Thyroid gland (tissue), 4 donors: ENCODE measurements around the gene SLC30A9.

Experiments used
- POLR2A ChIP-seq, 2 donors: fragments of 450-650 bp; IDR thresholded peaks; one replicate each; pipeline ENCODE4 v1.6.1; 2017; ENCODE audit warnings: antibody characterized with exemption in 2 of 2, mild to moderate bottlenecking in 2 of 2, moderate library complexity in 1 of 2
- TF ChIP-seq, protein P1 (sequence below), 6 experiments: fragments of 200-600 bp in 3 of 6; fragments of 450-650 bp in 3 of 6; sonication (generic) in 3 of 6; IDR thresholded peaks; one replicate each; pipeline ENCODE4 v1.5.1; 2016 to 2019; ENCODE audit warnings: antibody characterized with exemption in 6 of 6, mild to moderate bottlenecking in 2 of 6, inconsistent platforms in 1 of 6, moderate library complexity in 1 of 6

DNA sequence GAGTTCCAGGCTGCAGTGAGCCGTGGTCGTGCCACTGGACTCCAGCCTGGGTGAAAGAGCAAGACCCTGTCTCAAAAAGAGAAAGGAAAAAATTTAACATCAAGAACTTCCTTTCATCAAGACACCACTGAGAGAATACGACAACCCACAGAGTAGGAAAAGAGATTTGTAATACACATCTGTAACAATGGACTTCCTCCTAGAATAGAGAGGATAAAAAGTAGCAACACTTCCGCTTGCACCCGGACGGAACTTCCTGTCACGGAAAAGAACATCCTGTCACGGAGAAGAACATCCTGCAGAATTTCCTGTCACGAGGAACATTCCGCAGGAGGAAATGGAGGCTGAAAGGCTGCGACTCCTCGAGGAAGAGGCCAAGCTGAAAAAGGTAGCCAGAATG, 8.9 kb upstream of the SLC30A9 start, which contains the start of gene DCAF4L1:
- TF ChIP-seq, protein P1, sequence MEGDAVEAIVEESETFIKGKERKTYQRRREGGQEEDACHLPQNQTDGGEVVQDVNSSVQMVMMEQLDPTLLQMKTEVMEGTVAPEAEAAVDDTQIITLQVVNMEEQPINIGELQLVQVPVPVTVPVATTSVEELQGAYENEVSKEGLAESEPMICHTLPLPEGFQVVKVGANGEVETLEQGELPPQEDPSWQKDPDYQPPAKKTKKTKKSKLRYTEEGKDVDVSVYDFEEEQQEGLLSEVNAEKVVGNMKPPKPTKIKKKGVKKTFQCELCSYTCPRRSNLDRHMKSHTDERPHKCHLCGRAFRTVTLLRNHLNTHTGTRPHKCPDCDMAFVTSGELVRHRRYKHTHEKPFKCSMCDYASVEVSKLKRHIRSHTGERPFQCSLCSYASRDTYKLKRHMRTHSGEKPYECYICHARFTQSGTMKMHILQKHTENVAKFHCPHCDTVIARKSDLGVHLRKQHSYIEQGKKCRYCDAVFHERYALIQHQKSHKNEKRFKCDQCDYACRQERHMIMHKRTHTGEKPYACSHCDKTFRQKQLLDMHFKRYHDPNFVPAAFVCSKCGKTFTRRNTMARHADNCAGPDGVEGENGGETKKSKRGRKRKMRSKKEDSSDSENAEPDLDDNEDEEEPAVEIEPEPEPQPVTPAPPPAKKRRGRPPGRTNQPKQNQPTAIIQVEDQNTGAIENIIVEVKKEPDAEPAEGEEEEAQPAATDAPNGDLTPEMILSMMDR (IDR thresholded peaks at IDR 0.05) = no peak
- TF ChIP-seq POLR2A (IDR thresholded peaks at IDR 0.05) = no peak
